Middle frontal gyrus (tissue), 1 donor: ENCODE measurements around the gene UCKL1.
A peak's percentile ranks its signal among the peaks of the same experiment; 100 is the strongest.
"Not testable (repeated sequence)": the region's sequence is repeated elsewhere in the genome, so short reads cannot be mapped to it uniquely, and the experiment has no call there.

Source experiments
- DNase-seq: peaks from one replicate; pipeline ENCODE4 v3.0.0-alpha.2; 2015; ENCODE audit warnings: low spot score; ENCODE audit errors: extremely low spot score

Gene UCKL1

DNA sequence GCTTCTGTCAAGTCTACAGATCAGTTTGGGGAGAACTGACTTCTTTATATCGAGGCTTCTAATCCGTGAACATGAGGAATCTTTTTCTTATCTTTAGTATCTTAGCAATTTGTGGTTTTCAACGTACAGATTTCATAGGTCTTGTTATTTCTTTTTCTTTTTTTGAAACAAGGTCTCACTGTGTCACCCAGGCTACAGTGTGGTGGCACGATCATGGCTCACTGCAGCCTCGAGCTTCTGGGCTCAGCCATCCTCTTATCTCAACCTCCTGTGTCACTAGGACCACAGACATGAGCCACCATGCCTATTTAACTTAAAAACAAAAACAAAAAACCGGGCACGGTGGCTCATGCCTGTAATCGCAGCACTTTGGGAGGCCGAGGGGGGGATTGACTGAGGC is 32.0 kb downstream of the UCKL1 start:
- no peak for DNase-seq

DNA sequence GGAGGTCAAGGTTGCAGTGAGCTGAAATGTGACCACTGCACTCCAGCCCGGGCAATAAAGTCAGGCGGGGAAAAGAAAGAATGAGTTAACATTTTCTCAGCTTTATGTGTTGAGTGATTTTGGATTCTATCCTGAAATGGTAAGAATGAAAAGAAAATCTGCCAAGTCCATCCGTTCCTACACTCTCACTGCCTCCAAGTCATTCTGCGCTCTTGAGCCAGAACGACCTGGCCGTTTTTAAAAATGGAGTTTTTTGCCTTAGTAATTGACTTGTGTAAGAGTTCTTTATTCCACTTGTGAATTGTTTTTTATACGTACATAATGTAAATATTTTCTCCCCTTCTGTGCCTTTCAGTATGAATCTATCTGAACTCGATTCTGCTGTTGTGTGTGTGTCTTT is 32.6 kb downstream of the UCKL1 start:
- no peak for DNase-seq

GRCh38 chr20:63920226-63920625 is 36.0 kb downstream of the UCKL1 start:
- no peak for DNase-seq

DNA sequence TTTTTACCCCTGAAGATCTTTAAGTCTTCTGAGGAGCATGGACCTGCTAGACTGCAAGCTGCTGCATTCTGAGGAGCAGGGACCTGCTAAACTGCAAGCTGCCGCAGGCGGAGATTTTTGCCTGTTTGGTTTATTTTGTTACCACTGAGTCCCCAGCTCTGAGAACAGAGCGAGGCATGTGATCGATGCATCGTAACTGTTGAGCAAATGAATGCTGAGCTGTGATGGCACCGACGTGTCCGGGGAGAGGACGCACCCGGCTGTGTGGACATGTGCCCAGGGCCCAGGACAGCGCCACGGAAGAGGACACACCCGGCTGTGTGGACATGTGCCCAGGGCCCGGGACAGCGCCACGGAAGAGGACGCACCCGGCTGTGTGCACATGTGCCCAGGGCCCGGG is 37.1 kb downstream of the UCKL1 start:
- DNase-seq = no peak

DNA sequence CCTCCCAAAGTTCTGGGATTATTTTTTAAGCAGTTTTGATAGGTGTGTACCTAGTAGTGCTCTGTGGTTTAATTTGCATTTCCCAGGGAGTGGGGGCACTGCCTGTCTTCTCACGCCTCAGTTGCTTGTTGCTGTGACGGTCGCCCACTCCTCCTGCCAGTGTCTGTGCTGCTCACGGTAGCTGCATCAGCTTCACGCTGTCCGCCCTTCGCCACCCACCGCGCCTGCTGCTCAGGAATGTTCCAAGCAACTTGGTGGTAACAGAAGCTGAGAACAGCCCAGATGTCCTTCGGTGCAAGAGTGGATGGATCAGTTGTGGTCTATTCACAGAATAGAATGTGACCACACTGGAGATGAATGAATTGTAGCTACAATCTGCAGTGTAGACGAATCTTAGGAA is 38.4 kb downstream of the UCKL1 start:
- peak; percentile 56 for DNase-seq

- not testable (repeated sequence) for DNase-seq
Measured at GRCh38 chr20:63916371-63916939, 39.8 kb downstream of the UCKL1 start.

GRCh38 chr20:63915471-63915870 is 40.7 kb downstream of the UCKL1 start:
- DNase-seq = no peak

DNA sequence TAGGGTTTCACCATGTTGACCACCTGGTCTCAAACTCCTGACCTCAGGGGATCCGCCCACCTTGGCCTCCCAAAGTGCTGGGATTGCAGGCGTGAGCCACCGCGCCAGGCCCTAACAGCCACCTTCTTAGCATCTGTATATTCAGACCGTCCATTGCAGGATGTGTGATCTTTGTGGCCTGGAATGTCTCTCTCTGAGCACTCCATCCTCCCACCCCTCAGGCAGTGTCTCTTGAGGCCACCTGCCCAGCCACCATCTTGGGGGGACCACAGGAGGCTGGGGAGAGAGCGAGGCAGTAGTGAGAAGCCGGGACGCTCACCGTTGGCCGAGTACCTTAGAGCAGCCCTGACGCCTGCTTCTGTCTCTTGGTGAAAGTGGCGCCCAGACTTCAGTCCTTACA is 42.4 kb downstream of the UCKL1 start:
- no peak for DNase-seq

DNA sequence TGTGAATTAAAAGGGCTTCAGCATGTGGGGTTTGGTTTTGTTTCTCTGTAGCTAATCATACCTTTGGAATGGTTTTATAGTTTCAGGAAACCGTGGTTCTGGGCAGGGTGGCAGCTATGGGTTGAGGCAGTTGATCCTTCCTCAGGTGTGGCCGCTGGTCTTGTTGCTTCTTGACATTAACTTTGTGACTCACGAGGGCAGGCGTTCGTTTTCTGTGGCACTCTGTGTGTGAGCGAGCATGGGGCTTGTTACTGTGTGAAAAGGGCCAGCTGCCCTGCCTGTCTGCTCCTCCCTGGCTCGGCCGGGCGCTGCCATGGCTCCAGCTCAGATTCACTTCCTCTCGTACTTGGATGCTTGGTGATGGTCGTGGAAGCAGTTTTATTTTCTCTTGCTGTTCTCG is 45.0 kb downstream of the UCKL1 start:
- no peak for DNase-seq

- no peak for DNase-seq
Measured at GRCh38 chr20:63908008-63908682, 48.1 kb downstream of the UCKL1 start.

DNA sequence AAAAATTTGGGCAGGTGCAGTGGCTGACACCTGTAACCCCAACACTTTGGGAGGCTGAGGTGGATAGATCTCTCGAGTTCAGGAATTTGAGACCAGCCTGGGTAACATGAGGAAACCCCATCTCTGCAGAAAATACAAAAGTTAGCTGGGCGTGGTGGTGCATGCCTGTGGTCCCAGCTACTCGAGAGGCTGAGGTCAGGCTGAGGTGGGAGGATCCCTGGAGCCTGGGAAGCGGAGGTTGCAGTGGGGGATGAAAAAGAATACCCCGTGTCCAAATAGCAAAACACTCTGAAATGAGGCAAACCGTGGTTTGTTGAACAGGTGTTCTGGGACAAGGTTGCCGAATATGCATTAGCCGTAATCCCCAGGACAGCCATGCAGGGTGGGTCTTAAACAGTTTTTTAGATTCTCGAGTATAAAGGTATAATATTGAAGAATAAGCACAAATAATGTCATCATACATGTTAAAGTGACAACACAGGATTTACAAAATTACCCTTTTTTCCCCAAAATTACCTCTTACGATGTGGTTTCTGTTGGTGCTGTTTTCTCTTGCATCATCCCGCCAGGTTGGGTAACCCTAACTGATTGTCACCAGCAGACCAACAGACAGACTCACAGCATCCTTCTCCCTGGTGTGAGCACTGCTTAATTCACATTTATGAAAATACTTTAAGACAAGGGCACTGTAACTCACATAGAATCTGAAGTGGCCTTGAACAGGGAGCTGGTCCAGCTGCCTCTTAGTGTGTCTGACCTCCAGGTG is 52.2 kb downstream of the UCKL1 start:
- no peak for DNase-seq

DNA sequence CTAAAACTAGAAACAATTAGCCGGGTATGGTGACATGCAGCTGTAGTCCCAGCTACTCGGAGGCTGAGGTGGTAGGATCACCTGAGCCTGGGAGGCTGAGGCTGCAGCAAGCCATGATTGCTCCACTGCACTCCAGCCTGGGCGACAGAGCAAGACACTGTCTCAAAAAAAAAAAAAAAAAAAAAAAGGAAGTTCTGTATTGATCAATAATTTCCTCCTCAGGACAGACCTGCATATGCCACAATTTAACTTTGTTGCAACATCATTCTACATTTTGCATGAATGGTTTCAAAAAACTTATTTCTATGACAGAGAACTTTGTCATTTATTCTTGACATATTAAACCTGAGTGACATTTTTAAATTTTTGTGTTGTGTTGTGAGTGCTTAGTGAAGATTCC is 55.8 kb downstream of the UCKL1 start:
- no peak for DNase-seq

GRCh38 chr20:63898882-63899558 is 57.2 kb downstream of the UCKL1 start:
- no peak for DNase-seq

- no peak for DNase-seq
Measured at GRCh38 chr20:63897978-63898561, 58.1 kb downstream of the UCKL1 start.

- no peak for DNase-seq
Measured at GRCh38 chr20:63896264-63897105, 59.7 kb downstream of the UCKL1 start.

DNA sequence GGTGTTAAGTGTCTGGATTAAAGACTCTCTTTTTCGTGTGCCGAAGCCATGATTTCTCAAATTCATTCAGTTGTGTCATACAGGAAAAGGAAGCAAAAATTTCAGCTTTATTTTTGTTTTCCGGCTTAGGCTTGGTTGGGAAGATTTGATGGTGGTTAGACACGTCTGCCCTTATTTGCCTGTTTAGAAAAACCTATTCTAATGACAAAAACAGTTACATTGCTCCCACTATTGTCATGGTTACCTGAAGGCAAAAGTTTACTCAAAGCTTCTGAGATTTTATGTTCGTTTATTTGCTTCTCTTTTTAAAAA is 60.3 kb downstream of the UCKL1 start:
- DNase-seq = no peak

DNA sequence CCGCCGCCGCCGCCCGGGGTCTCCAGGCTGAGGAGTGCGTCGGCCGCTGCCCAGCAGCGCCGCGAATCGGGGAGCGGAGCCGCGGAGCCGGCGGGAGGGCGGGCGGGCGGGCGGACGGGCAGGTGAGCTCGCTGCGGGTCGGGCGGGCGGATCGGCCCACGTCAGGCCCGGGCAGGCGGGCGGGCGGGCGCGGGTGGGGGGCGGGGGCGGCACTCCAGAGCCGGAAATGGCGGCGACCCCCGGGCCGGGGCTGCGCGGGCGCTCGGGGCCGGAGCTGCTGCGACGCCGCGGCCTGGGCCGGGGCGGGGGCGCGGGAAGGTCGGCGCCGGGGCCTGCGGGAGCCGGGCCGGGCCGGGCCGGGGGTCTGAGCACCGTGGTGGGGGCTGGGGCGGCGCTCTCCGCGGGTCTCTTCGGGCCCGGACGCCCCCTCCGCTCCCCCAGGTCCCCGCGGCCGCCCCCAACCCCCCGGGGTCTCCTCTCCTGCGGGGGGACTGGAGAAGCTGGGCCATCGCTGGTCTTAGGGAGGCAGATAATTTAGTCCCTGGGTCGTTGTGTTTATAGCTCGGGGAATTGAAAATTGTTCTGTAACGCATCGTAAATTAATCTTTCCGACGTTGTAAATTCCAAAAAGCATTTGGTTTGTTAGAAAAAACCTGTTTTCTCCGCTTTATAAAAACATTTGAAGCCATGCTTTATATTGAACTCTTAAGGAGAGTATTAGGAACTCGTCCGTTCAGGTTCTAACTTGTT is 60.8 kb downstream of the UCKL1 start:
- no peak for DNase-seq

- peak; percentile 95 for DNase-seq
Measured at GRCh38 chr20:63894358-63895201, 61.6 kb downstream of the UCKL1 start, which contains the start of gene DNAJC5. Gene DNAJC5 (plus strand): TSS chr20:63895126. CDS start chr20:63928346, 33,220 bp downstream.

GRCh38 chr20:63893999-63894357 is 62.2 kb downstream of the UCKL1 start:
- DNase-seq = no peak
